ENCODE data around the gene LEFTY1.

DNA sequence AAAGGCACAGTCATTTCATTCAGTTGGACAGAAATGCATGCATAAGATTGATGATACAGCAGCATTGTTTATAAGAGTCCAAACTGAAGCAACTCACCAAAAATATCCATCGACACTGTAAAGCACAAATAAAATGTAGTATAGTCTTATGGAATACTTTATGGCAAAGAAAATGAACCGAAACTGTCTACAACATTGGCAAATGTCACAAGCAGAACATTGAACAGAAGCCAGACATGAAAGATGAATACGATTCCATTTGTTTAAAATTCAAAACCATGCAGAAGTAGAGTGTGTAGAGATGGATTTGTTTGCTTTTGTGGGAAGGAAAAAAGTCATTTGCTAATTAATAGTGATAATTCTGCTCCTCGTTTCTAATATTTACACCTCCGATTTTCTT lies 7.5 kb upstream of the LEFTY1 start:
- TF ChIP-seq CTCF (IDR thresholded peaks at IDR 0.05), result no peak
- no peak for TF ChIP-seq POLR2AphosphoS5 (IDR thresholded peaks at IDR 0.05; ENCODE audit: low read depth, low read length)
- TF ChIP-seq, protein P1, sequence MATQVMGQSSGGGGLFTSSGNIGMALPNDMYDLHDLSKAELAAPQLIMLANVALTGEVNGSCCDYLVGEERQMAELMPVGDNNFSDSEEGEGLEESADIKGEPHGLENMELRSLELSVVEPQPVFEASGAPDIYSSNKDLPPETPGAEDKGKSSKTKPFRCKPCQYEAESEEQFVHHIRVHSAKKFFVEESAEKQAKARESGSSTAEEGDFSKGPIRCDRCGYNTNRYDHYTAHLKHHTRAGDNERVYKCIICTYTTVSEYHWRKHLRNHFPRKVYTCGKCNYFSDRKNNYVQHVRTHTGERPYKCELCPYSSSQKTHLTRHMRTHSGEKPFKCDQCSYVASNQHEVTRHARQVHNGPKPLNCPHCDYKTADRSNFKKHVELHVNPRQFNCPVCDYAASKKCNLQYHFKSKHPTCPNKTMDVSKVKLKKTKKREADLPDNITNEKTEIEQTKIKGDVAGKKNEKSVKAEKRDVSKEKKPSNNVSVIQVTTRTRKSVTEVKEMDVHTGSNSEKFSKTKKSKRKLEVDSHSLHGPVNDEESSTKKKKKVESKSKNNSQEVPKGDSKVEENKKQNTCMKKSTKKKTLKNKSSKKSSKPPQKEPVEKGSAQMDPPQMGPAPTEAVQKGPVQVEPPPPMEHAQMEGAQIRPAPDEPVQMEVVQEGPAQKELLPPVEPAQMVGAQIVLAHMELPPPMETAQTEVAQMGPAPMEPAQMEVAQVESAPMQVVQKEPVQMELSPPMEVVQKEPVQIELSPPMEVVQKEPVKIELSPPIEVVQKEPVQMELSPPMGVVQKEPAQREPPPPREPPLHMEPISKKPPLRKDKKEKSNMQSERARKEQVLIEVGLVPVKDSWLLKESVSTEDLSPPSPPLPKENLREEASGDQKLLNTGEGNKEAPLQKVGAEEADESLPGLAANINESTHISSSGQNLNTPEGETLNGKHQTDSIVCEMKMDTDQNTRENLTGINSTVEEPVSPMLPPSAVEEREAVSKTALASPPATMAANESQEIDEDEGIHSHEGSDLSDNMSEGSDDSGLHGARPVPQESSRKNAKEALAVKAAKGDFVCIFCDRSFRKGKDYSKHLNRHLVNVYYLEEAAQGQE (IDR thresholded peaks at IDR 0.05; ENCODE audit: insufficient read depth in 1 of 2, low read depth in 2 of 2, low read length in 1 of 2), result no peak
- no peak for TF ChIP-seq SIN3A (IDR thresholded peaks at IDR 0.05; ENCODE audit: borderline replicate concordance, insufficient read depth, low read depth, low read length)
- no peak for TF ChIP-seq TCF7L2 (IDR thresholded peaks at IDR 0.05; ENCODE audit: low read depth, low read length)

Measured in Panc1 (cell line).